Measurements from ENCODE around the gene CRTC1. TPM values are rescaled to one million over a fixed set of nuclear protein-coding genes. Genes with fewer than 3 reads are reported as not detected.

CRTC1 gene
- total RNA-seq, 2 donors from 2014 or later, result 4.9 to 6.5 TPM

DNA sequence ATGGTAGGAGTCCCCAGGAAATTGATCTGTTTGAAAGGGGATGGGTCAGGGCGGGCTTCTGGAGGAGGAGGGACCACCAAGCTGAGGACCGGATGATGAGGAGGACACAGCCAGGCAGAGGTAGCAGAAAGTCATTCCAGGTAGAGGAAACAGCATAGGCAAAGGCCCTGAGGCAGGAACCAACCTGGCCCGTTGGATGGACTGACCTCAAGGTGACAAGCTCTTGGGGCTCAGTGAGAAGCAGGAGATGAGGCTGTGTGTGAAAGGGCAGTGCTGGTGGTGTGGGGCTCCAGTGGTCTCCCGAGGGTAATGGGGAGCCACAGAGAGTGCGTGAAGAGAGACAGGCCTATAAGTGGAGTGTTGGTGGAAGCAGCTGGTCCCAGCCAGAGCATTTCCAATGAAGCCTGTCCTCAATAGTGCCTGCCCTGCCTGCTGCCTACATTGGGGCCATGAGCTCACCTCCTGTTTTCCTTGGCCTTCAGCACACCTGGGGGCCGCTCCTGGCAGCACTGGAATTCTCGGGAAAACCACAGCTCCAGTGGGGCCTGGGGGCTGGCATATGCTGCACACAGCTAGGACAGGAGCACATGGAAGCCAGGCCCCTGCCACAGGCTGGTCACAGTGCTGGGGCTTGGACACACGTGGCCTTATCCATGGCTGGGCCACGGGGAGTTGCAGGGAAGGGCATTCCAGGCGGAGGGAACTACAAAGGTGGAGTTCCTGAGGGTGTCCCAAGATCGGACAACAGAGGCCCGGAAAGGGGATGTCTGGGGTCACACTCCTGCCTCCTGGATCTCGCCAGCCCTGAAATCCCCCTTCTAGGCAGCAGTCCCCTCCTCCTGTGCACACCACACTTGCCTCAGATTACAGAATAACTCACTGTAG, 109.9 kb downstream of the CRTC1 start:
- Histone ChIP-seq H3K36me3 (replicated peaks in 1 of 2; ENCODE audit: insufficient read depth in 1 of 2, low read depth in 2 of 2) (no peaks in the 10 kb centered on the region), H3K4me3 (no peak overlapping the region), H3K9me3 (no peaks in the 10 kb centered on the region), H3K4me1 (peaks cover 29% of the 10 kb centered on the region), H3K27me3 (peaks cover 11 to 29% of the 10 kb centered on the region in 2 donors), H3K27ac (no peak overlapping the region)
- DNase-seq, result peak in 1 of 4 donors; percentile 7
- ATAC-seq, result no peak
- WGBS, 2 donors, result 73 to 82% methylated on average over 6 to 13 of the region's 13 CpGs
- intact Hi-C loops (cut with DNase I), result no loop called here
- no peak for TF ChIP-seq POLR2A (IDR thresholded peaks at IDR 0.05)
- TF ChIP-seq, protein P1, sequence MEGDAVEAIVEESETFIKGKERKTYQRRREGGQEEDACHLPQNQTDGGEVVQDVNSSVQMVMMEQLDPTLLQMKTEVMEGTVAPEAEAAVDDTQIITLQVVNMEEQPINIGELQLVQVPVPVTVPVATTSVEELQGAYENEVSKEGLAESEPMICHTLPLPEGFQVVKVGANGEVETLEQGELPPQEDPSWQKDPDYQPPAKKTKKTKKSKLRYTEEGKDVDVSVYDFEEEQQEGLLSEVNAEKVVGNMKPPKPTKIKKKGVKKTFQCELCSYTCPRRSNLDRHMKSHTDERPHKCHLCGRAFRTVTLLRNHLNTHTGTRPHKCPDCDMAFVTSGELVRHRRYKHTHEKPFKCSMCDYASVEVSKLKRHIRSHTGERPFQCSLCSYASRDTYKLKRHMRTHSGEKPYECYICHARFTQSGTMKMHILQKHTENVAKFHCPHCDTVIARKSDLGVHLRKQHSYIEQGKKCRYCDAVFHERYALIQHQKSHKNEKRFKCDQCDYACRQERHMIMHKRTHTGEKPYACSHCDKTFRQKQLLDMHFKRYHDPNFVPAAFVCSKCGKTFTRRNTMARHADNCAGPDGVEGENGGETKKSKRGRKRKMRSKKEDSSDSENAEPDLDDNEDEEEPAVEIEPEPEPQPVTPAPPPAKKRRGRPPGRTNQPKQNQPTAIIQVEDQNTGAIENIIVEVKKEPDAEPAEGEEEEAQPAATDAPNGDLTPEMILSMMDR (IDR thresholded peaks at IDR 0.05), result no peak

DNA sequence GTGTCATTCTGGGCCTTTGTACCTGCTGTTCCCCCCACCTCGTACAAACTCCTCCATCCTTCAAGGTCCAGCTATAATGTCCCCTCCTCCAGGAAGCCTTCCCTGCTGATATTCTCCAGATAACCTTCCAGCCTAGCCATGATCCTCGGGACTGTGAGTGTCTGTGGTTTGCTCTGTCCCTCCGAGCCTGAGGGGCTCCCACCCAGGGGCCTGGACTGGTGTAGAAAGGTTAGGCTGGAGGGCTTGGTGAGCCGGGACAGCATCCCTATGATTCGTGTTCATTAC, 110.5 kb downstream of the CRTC1 start:
- peaks cover 9 to 24% of the 10 kb centered on the region in 2 donors for H3K27me3 ChIP-seq
- intact Hi-C loops (cut with DNase I), result no loop called here

DNA sequence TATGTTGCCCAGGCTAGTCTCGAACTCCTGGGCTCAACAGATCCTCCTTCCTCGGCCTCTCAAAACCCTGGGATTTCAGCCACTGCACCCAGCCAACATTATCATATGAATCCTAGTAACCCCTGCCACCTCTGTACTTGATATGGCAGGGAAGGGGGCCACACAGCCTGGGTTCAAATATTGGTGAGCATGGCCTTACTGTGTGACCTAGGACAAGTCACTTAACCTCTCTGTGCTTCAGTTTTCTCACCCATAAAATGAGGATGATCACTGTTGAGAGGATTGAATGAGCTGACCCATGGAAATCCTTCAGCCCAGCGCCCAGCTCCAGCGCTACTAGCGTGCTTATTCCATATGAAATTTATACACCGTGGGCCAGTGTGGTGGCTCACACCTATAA, 111.2 kb downstream of the CRTC1 start:
- TF ChIP-seq POLR2A (IDR thresholded peaks at IDR 0.05), result no peak
- TF ChIP-seq, protein P1 (IDR thresholded peaks at IDR 0.05), result no peak
- Histone ChIP-seq H3K4me3 (no peak overlapping the region), H3K36me3 (replicated peaks in 1 of 2; ENCODE audit: insufficient read depth in 1 of 2, low read depth in 2 of 2) (no peaks in the 10 kb centered on the region), H3K9me3 (no peaks in the 10 kb centered on the region), H3K27ac (no peak overlapping the region), H3K4me1 (peaks cover 16% of the 10 kb centered on the region), H3K27me3 (peaks cover 1 to 16% of the 10 kb centered on the region in 2 donors)
- intact Hi-C loops (cut with DNase I), result no loop called here
- 86 to 97% methylated on average over 4 to 6 of the region's 6 CpGs for WGBS, 2 donors
- DNase-seq (no peak), ATAC-seq (no peak)

More for the DNA sequence above, 110.5 kb downstream of the CRTC1 start:
- Histone ChIP-seq H3K36me3 (replicated peaks in 1 of 2; ENCODE audit: insufficient read depth in 1 of 2, low read depth in 2 of 2) (no peaks in the 10 kb centered on the region), H3K4me1 (peaks cover 23% of the 10 kb centered on the region), H3K4me3 (no peak overlapping the region), H3K27ac (no peak overlapping the region), H3K9me3 (no peaks in the 10 kb centered on the region)
- no peak for DNase-seq
- 68 to 73% methylated on average over 5 of the region's 5 CpGs for WGBS, 2 donors
- no peak for ATAC-seq
- no peak for TF ChIP-seq POLR2A (IDR thresholded peaks at IDR 0.05)
- TF ChIP-seq, protein P1 (IDR thresholded peaks at IDR 0.05), result no peak

DNA sequence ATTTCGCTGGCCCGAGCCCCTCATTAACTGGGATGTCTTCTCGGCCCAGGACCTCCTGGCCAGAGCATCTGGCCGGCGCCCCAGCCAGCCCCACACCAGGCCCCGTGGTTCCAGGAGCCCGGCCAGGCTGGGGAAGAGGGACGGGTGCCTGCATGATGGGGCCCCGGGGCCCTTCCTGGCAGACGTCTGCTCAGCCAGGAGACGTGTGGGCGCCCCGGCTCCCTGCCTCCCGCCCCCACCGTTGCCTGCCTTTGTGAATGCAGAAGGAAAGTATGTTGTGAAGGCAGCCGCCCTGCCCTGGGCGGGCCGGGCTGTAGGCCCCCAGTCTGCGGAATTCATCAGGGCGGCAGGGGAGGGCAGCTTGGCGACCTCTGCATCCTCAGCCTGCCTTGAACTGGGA, 112.1 kb downstream of the CRTC1 start:
- ATAC-seq (no peak), DNase-seq (peak in 1 of 4 donors; percentile 8)
- intact Hi-C loops (cut with DNase I), result no loop called here
- H3K27me3 ChIP-seq, result peaks cover 0 to 8% of the 10 kb centered on the region in 2 donors
- no peak overlapping the region for H3K27ac ChIP-seq
- H3K4me1 ChIP-seq, result peaks cover 8% of the 10 kb centered on the region
- H3K36me3 ChIP-seq (replicated peaks in 1 of 2; ENCODE audit: insufficient read depth in 1 of 2, low read depth in 2 of 2), result no peaks in the 10 kb centered on the region
- no peaks in the 10 kb centered on the region for H3K9me3 ChIP-seq
- no peak for TF ChIP-seq POLR2A (IDR thresholded peaks at IDR 0.05)
- TF ChIP-seq, protein P1 (IDR thresholded peaks at IDR 0.05), result no peak
- H3K4me3 ChIP-seq, result no peak overlapping the region
- 29 to 50% methylated on average over 6 to 21 of the region's 21 CpGs for WGBS, 2 donors

DNA sequence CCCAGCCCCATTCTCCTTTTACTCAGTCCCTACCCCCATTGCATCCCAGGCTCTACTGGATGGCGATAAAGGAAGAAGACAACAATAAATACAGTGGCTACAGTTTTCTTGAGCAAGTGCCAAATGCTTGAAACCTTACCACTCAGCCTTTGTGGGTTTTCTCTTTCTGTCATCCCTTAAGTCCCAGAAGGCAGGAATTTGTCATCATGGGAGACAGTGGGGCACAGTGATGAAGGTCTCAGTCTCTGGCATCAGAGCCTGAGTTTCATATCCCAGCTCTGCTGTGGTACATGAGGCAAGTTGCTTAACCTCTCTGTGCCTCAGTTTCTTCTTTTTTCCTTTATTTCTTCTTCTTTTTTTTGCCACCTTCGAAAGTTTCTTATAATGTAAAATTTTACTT, 112.8 kb downstream of the CRTC1 start:
- Histone ChIP-seq H3K4me1 (peaks cover under 1% of the 10 kb centered on the region), H3K9me3 (no peaks in the 10 kb centered on the region), H3K36me3 (replicated peaks in 1 of 2; ENCODE audit: insufficient read depth in 1 of 2, low read depth in 2 of 2) (no peaks in the 10 kb centered on the region), H3K4me3 (no peak overlapping the region), H3K27ac (no peak overlapping the region), H3K27me3 (peaks cover 0 to under 1% of the 10 kb centered on the region in 2 donors)
- intact Hi-C loops (cut with DNase I), result no loop called here
- TF ChIP-seq, protein P1 (IDR thresholded peaks at IDR 0.05), result no peak
- TF ChIP-seq POLR2A (IDR thresholded peaks at IDR 0.05), result no peak
- no peak for DNase-seq
- ATAC-seq, result no peak
- WGBS, 2 donors, result 55 to 68% methylated on average over 2 of the region's 2 CpGs

All from body of pancreas (tissue), 4 donors.